IPS-20b (cell line): Measurements from ENCODE around the gene YTHDF1.

Experiments used
- H3K27ac ChIP-seq: one replicate; pipeline ENCODE4 v1.5.1; 2013; ENCODE audit warnings: low read length
- H3K27me3 ChIP-seq: 2 replicates; pipeline ENCODE4 v1.6.1; 2013; ENCODE audit warnings: mild to moderate bottlenecking, low read length, inconsistent platforms; ENCODE audit not compliant: insufficient read depth
- H3K36me3 ChIP-seq: 2 replicates; pipeline ENCODE4 v1.6.1; 2013; ENCODE audit warnings: low read depth, mild to moderate bottlenecking, inconsistent platforms, low read length, moderate library complexity; ENCODE audit not compliant: insufficient read depth
- H3K4me1 ChIP-seq: 2 replicates; pipeline ENCODE4 v1.6.1; 2013; ENCODE audit warnings: mild to moderate bottlenecking, control low read depth, inconsistent platforms, low read length, moderate library complexity; ENCODE audit not compliant: insufficient read depth
- H3K4me3 ChIP-seq: 2 replicates; pipeline ENCODE4 v1.5.1; 2013; ENCODE audit warnings: mild to moderate bottlenecking, low read length, inconsistent platforms
- H3K9ac ChIP-seq: 2 replicates; pipeline ENCODE4 v1.6.1; 2013; ENCODE audit warnings: low read depth, mild to moderate bottlenecking, inconsistent platforms, low read length, moderate library complexity
- H3K9me3 ChIP-seq: 2 replicates; pipeline ENCODE4 v1.6.1; 2013; ENCODE audit warnings: mild to moderate bottlenecking, low read depth, low read length, inconsistent platforms; ENCODE audit not compliant: insufficient read depth

Gene YTHDF1

GRCh38 chr20:63246490-63247288 is 30.8 kb upstream of the YTHDF1 start:
- H3K27me3 ChIP-seq = peaks cover 21% of the 10 kb centered on the region
- no peak overlapping the region for H3K9ac ChIP-seq

GRCh38 chr20:63244468-63244867 is 28.5 kb upstream of the YTHDF1 start:
- peaks cover 20% of the 10 kb centered on the region for H3K27me3 ChIP-seq
- H3K9me3 ChIP-seq = no peaks in the 10 kb centered on the region
- peaks cover 5% of the 10 kb centered on the region; the same call in 1 of the 2 replicates for H3K4me1 ChIP-seq
- no peak overlapping the region for H3K9ac ChIP-seq
- no peak overlapping the region for H3K4me3 ChIP-seq
- no peak overlapping the region for H3K27ac ChIP-seq
- H3K36me3 ChIP-seq = no peaks in the 10 kb centered on the region

More at GRCh38 chr20:63246490-63247288, 30.8 kb upstream of the YTHDF1 start:
- Histone ChIP-seq H3K4me1 (peaks cover 5% of the 10 kb centered on the region; the same call in 1 of the 2 replicates), H3K9me3 (no peaks in the 10 kb centered on the region), H3K36me3 (no peaks in the 10 kb centered on the region), H3K4me3 (no peak overlapping the region; the same call in 1 of the 2 replicates), H3K27ac (no peak overlapping the region)

GRCh38 chr20:63243604-63244247 is 27.8 kb upstream of the YTHDF1 start:
- H3K27ac ChIP-seq = no peak overlapping the region
- no peaks in the 10 kb centered on the region for H3K36me3 ChIP-seq
- H3K4me1 ChIP-seq = peaks cover 5% of the 10 kb centered on the region; the same call in 1 of the 2 replicates
- peaks cover 20% of the 10 kb centered on the region for H3K27me3 ChIP-seq
- no peak overlapping the region for H3K4me3 ChIP-seq
- H3K9ac ChIP-seq = no peak overlapping the region
- no peaks in the 10 kb centered on the region for H3K9me3 ChIP-seq

GRCh38 chr20:63242736-63243135 is 26.8 kb upstream of the YTHDF1 start:
- H3K27me3 ChIP-seq = peaks cover 20% of the 10 kb centered on the region
- H3K9ac ChIP-seq = no peak overlapping the region
- no peaks in the 10 kb centered on the region for H3K9me3 ChIP-seq

GRCh38 chr20:63241272-63241671 is 25.3 kb upstream of the YTHDF1 start:
- peaks cover 7% of the 10 kb centered on the region for H3K27me3 ChIP-seq
- no peaks in the 10 kb centered on the region for H3K9me3 ChIP-seq
- H3K27ac ChIP-seq = no peak overlapping the region
- H3K4me3 ChIP-seq = no peak overlapping the region
- H3K36me3 ChIP-seq = no peaks in the 10 kb centered on the region
- H3K4me1 ChIP-seq = no peaks in the 10 kb centered on the region
- no peak overlapping the region; the same call in 1 of the 2 replicates for H3K9ac ChIP-seq

More at GRCh38 chr20:63242736-63243135, 26.8 kb upstream of the YTHDF1 start:
- Histone ChIP-seq H3K4me1 (peaks cover 5% of the 10 kb centered on the region; the same call in 1 of the 2 replicates), H3K36me3 (no peaks in the 10 kb centered on the region), H3K4me3 (no peak overlapping the region), H3K27ac (no peak overlapping the region)

GRCh38 chr20:63240004-63240403 is 24.1 kb upstream of the YTHDF1 start:
- Histone ChIP-seq H3K4me3 (no peak overlapping the region), H3K4me1 (no peaks in the 10 kb centered on the region), H3K27me3 (no peaks in the 10 kb centered on the region), H3K9me3 (no peaks in the 10 kb centered on the region), H3K27ac (no peak overlapping the region), H3K9ac (no peak overlapping the region), H3K36me3 (no peaks in the 10 kb centered on the region)

GRCh38 chr20:63239431-63239830 is 23.5 kb upstream of the YTHDF1 start:
- no peak overlapping the region for H3K9ac ChIP-seq

GRCh38 chr20:63238514-63239125 is 22.7 kb upstream of the YTHDF1 start:
- H3K36me3 ChIP-seq = no peaks in the 10 kb centered on the region
- no peak overlapping the region for H3K27ac ChIP-seq
- H3K9ac ChIP-seq = no peak overlapping the region
- H3K4me3 ChIP-seq = no peak overlapping the region
- H3K27me3 ChIP-seq = no peaks in the 10 kb centered on the region
- no peaks in the 10 kb centered on the region for H3K9me3 ChIP-seq
- H3K4me1 ChIP-seq = no peaks in the 10 kb centered on the region

More at GRCh38 chr20:63239431-63239830, 23.5 kb upstream of the YTHDF1 start:
- H3K36me3 ChIP-seq = no peaks in the 10 kb centered on the region
- H3K27ac ChIP-seq = no peak overlapping the region
- no peaks in the 10 kb centered on the region for H3K9me3 ChIP-seq
- no peaks in the 10 kb centered on the region for H3K4me1 ChIP-seq
- H3K27me3 ChIP-seq = no peaks in the 10 kb centered on the region
- H3K4me3 ChIP-seq = no peak overlapping the region

GRCh38 chr20:63238031-63238430 is 22.1 kb upstream of the YTHDF1 start:
- Histone ChIP-seq H3K4me1 (no peaks in the 10 kb centered on the region), H3K4me3 (no peak overlapping the region), H3K27ac (no peak overlapping the region), H3K27me3 (no peaks in the 10 kb centered on the region), H3K36me3 (no peaks in the 10 kb centered on the region), H3K9me3 (no peaks in the 10 kb centered on the region), H3K9ac (no peak overlapping the region)

- Histone ChIP-seq H3K4me3 (no peak overlapping the region), H3K27me3 (peaks cover 4% of the 10 kb centered on the region; the same call in 1 of the 2 replicates), H3K4me1 (no peaks in the 10 kb centered on the region), H3K9me3 (no peaks in the 10 kb centered on the region), H3K9ac (no peak overlapping the region), H3K36me3 (no peaks in the 10 kb centered on the region), H3K27ac (no peak overlapping the region)
Measured at GRCh38 chr20:63236116-63236837, 20.3 kb upstream of the YTHDF1 start.

- H3K27ac ChIP-seq = no peak within 1 kb of the TSS
- no peaks in the 10 kb centered on the region for H3K9me3 ChIP-seq
- no peak within 1 kb of the TSS for H3K9ac ChIP-seq
- H3K36me3 ChIP-seq = no peaks in the 10 kb centered on the region
- peak within 1 kb of the TSS; percentile 40; the same call in 1 of the 2 replicates for H3K4me3 ChIP-seq
- H3K27me3 ChIP-seq = peaks cover 6% of the 10 kb centered on the region; the same call in 1 of the 2 replicates
- peaks cover 3% of the 10 kb centered on the region; the same call in 1 of the 2 replicates for H3K4me1 ChIP-seq
Measured at GRCh38 chr20:63235399-63235983, 19.6 kb upstream of the YTHDF1 start, which contains the start of gene BIRC7. BIRC7 (plus strand) TSS chr20:63235905; CDS start chr20:63236097, 192 bp downstream.
